Fibroblast of skin of back (primary cell): ENCODE measurements around the gene WFDC13. TPM values are rescaled to one million over a fixed set of nuclear protein-coding genes. Genes with fewer than 3 reads are reported as not detected.
"Not testable (repeated sequence)": the region's sequence is repeated elsewhere in the genome, so short reads cannot be mapped to it uniquely, and the experiment has no call there.

Experiments
- DNase-seq: peaks from one replicate; pipeline ENCODE4 v3.0.0-alpha.2; 2013
- polyA plus RNA-seq, 2 experiments: library from polyadenylated mRNA; unstranded; fragments of 120-200 nt; gene quantifications; one replicate each; pipeline ENCODE4 v1.2.1, GENCODE V29; 2013; ENCODE audit not compliant: insufficient read length in 2 of 2

The WFDC13 gene, protein sequence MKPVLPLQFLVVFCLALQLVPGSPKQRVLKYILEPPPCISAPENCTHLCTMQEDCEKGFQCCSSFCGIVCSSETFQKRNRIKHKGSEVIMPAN
- not detected for polyA plus RNA-seq (2013, experiment 1 of 2; ENCODE audit: insufficient read length)
- not detected for polyA plus RNA-seq (2013, experiment 2 of 2; ENCODE audit: insufficient read length)

DNA sequence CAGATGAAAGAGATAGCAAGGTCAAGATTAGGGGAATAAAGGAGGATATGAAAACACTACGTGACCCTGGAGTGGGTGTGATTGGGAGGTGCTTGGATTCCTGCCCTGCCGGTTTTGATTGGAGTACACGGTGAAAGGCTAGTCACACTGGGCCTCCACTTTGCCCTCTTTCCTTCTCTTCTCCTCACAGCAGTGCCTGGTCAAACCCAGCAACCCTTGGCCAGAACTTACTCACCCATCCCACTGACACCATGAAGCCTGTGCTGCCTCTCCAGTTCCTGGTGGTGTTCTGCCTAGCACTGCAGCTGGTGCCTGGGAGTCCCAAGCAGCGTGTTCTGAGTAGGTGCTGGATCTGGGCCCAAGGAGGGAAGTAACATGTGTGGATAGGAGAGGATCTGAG, at the start of gene WFDC13:
WFDC13 (plus strand) TSS at position 166 of the 400 bp plus-strand sequence; CDS start at position 252, 86 bp downstream.
- DNase-seq: no peak

DNA sequence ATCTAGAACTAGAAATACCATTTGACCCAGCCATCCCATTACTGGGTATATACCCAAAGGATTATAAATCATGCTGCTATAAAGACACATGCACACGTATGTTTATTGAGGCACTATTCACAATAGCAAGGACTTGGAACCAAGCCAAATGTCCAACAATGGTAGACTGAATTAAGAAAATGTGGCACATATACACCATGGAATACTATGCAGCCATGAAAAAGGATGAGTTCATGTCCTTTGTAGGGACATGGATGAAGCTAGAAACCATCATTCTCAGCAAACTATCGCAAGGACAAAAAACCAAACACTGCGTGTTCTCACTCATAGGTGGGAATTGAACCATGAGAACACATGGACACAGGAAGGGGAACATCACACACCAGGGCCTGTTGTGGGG, 44.8 kb upstream of the WFDC13 start:
- not testable (repeated sequence) for DNase-seq

DNA sequence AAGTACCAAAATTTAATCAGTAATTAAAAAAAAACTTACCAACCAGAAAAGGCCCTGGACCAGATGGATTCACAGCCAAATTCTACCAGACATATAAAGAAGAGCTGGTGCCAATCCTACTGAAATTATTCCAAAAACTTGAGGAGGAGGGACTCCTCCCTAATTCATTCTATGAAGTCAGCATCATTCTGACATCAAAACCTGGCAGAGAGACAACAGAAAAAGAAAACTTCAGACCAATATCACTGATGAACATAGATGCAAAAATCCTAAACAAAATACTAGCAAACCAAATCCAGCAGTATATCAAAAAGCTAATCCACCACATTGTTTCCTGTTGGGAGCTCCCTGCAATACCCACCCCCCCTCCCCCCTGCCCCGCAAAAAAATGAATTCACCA, 31.7 kb upstream of the WFDC13 start, which contains the start of gene WFDC11:
WFDC11 (minus strand) TSS at position 101 of the 400 bp plus-strand sequence. CDS start 19,639 bp downstream, outside the sequence.
- DNase-seq: no peak

DNA sequence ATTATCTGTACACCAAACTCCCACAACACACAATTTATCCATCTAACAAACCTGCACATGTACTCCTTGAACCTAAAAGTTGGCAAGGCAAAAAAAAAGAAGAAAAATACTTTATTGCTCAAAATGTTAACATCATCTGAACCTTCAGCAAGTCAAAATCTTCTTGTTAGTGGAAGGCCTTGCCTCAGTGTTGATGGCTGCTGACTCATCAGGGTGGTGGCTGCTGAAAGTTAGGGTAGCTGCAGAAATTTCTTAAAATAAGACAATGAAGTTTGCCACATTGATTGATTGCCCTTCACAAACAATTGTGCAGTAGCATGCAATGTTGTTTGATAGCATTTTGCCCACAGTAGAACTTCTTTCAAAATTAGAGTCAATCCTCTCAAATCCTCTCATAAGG, 29.1 kb upstream of the WFDC13 start:
- DNase-seq: no peak

DNA sequence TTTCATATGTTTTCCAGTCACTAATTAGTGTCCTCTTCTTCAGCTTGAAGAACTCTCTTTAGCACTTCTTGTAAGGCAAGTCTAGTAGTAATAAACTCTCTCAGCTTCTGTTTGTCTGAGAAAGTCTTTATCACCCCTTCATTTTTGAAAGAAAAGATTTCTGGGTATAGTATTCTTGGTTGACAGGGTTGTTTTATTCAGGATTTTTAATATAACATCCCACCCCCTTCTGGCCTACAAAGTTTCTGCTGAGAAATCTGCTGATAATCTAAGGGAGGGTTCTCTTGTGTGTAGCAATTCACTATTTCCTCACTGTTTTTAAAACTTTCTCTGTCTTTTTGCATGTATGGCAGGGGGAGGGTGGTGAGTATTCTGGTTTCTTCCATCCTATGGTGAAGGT, 22.2 kb upstream of the WFDC13 start:
- DNase-seq: no peak

DNA sequence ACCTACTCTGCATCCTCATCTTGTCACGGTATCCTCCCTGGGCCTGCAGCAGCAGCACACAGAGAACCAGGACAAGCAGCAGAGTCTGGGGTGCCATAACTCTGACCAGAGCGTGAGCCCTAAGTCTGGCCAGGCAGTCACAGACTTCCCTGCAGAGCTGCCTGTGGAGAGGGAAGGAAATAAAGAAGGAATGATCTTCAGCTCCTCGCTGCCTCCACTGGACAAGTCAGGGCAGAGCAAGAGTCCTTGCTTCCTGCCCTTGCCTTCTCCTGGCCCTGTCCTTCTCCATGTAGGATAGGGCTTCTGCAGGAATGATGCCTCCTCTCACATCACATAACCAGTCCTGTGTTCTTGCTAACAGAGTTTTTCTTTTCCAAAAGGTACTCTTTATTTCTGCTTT, 15.9 kb upstream of the WFDC13 start:
- DNase-seq: no peak

DNA sequence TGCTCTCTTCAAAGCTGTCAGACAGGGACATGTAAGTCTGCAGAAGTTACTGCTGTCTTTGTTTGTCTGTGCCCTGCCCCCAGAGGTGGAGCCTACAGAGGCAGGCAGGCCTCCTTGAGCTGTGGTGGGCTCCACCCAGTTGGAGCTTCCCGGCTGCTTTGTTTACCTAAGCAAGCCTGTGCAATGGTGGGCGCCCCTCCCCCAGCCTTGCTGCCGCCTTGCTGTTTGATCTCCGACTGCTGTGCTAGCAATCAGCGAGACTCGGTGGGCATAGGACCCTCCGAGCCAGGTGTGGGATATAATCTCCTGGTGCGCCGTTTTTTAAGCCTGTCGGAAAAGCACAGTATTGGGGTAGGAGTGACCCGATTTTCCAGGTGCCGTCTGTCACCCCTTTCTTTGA, 8.5 kb upstream of the WFDC13 start:
- DNase-seq: not testable (repeated sequence)

DNA sequence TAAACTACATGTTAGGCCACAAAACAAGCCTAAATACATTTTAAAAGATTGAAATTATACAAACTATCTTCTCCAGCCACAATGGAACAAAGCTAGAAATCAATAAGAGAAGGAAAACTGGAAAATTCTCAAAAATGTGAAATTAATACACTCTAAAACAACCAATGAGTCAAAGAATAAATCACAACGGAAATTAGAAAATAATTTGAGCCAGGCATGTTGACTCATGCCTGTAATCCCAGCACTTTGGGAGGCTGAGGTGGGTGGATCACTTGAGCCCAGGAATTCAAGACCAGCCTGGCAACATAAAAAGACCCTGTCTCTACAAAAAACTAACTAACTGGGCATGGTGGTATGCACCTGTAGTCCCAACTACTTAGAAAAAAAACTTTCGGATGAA, 6.3 kb upstream of the WFDC13 start:
- no peak for DNase-seq

DNA sequence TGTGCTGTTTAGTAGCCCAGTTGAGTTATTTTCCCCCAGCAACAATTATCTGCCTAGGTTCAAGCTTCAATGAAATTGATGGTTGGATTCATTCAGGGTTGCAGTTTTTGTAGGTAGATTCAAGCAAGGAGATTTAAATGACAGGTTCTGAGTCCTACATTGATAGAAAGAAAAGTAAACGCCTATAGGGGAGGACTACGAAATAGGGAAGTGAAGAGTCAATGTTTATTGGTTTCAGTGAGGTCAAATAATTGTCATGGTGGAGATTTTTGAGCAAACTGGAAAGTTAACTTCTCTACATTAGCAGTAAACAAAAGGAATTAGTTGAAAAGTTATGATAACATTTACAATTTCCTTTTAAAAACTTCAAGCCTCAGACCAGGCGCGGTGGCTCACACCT, 734 bp upstream of the WFDC13 start:
- no peak for DNase-seq

DNA sequence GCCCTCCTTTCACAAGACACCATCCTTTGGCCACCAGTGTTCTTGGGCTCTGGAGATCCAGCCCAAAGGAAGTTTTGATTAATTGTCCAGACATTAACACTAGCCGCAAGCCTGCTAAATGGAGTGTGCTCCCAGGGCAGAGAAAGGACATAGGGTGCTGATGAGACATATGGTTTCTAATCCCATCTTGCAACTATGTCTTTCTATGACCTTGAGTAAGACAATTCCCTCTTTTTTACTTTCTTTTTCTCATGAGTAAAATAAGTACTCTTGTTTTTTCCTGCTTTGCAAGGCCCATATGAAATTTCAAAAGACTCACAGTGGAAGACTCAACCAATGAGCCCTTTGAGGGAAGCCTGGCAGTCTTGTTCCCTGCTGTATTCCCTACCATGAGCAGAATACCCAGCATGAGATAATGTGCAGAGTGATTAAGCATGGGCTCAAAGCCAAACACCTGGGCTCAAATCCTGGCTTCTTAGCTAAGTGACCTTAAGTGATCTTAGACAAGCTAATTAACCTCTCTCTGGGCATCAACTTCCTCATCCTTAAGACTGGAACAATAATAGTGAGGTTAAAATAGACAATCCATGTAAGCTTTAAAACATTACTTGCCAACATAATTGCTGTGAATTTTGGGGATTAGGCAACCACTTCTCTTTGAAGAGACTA, 3.3 kb downstream of the WFDC13 start, which contains the start of gene WFDC10B:
WFDC10B (minus strand) TSS at position 51 of the 669 bp plus-strand sequence. CDS start 19,027 bp downstream, outside the sequence.
- no peak for DNase-seq

DNA sequence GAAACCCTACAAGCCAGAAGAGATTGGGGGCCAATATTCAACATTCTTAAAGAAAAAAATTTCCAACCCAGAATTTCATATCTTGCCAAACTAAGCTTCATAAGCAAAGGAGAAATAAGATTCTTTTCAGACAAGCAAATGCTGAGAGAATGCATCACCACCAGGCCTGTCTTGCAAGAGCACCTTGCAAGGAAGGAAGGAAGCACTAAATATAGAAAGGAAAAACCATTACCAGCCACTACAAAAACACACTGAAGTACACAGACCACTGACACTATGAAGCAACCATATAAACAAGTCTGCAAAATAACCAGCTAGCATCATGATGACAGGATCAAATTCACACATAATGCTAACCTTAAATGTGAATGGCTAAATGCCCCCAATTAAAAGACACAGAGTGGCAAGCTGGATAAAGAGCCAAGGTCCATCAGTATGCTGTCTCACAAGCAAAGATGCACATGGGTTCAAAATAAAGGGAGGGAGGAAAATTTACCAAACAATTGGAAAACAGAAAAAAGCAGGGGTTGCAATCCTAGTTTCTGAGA, 14.4 kb downstream of the WFDC13 start:
- not testable (repeated sequence) for DNase-seq

DNA sequence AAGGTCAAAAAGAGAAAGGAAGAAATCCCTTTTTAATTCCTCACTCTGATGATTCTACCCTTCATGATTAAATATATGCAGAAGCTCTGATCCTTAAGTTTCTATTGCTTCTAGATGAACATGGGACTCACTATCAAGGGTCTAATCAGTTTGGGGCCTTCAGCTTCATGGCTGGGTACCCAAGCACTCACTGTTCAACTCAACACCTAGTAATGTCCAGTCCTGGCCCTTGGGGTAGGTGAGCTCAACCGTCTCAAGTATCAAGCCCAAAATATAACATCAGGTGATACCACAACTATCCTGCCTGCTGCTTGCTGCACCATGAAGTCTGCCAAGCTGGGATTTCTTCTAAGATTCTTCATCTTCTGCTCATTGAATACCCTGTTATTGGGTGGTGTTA, 20.2 kb downstream of the WFDC13 start, which contains the start of gene SPINT4:
SPINT4 (plus strand) TSS at position 301 of the 400 bp plus-strand sequence; CDS start at position 322, 21 bp downstream.
- DNase-seq: no peak

DNA sequence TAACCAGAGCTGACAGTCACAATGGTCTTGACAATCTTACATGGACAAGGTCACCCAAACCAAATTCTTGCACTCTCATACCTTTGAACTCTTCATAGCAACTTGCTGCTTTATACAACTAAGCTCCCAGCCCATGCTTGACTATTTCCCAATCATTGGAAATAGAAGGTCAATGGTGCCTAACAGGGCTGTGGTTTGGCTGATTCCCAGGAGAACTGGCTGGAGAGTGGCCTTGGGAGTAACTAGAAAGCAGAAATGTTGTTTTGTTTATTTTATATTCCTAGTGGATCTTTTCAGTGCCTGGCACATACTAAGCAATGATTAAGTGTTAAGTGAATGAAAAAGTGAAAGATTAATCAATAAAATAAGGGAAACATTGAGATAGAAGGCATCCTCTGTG, 23.3 kb downstream of the WFDC13 start:
- no peak for DNase-seq

DNA sequence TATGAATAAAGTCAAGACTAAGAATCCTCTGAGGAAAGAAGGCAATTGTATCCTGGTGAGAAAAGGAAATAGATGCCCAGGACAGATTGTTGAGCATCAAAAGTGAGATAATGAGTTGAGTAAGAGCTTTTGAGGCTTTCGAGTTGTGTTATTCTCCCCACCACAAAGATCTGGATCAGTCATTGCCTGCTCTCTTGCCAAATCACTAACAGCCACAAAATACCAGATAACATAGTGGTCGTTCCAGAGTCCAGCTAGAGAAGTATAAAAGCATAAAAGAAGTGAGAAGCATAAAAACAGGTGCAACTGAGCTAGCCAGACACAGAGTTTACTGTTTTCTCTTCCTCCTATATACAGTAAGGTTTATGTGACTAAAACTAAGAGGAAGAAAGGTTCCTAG, 25.2 kb downstream of the WFDC13 start:
- no peak for DNase-seq

DNA sequence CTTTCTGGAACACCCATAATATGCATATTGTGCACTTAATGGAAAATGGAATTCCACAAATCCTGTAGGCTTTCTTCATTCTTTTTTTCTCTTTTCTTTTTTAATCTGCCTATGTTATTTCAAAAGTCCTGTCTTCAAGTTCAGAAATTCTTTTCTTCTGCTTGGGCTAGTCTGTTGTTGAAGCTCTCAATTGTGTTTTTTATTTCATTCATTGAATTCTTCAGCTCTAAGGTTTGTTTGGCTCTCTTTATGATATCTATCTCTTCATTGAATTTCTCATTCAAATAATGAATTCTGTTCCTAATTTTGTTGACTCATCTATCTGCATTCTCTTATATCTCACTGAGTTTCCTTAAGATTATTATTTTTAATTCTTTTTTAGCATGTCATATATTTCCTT, 30.4 kb downstream of the WFDC13 start:
- DNase-seq: no peak

DNA sequence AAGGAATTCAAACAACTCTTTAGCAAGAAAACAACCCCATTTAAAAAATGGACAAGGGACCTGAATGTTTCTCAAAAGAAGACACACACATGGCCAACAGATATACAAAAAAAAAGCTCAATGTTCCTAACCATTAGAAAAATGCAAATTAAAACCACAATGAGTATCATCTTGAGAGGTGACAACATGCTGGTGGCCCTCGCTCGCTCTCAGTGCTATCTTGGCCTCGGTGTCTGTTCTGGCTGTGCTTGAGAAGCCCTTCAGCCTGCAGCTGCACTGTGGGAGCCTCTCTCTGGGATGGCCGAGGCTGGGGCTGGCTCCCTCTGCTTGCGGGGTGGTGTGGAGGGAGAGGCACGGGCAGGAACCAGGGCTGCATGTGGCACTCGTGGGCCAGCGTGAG, 33.7 kb downstream of the WFDC13 start:
- no peak for DNase-seq

DNA sequence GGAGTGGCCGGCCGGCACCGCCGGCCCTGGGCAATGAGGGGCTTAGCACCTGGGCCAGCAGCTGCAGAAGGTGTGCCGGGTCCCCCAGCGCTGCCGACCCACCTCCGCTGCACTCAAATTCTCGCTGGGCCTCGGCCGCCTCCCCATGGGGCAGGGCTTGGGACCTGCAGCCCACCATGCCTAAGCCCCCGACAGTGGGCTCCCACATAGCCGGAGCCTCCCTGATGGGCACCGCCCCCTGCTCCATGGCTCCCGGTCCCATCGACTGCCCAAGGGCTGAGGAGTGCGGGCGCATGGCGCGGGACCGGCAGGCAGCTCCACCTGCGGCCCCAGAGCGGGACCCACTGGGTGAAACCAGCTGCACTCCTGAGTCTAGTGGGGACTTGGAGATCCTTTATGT, 34.1 kb downstream of the WFDC13 start:
- DNase-seq: no peak

DNA sequence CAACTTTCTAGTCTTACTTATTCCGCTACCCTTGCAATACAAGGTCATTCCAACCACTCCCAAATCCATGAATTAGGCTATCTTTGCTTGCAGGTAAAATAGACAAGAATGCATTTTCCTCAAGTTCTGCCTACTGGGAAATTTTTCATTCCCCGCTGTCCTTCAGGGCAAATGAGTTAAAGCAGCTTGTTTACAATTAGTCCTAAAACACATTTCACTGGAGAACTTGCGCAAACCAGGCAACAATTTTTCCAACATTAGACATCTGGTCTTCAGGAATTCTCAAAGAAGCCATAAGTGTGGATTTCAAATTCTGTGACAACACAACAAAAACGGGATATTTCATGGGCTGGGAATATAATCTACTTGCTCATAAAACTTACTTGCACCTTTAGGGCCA, 40.8 kb downstream of the WFDC13 start:
- no peak for DNase-seq

DNA sequence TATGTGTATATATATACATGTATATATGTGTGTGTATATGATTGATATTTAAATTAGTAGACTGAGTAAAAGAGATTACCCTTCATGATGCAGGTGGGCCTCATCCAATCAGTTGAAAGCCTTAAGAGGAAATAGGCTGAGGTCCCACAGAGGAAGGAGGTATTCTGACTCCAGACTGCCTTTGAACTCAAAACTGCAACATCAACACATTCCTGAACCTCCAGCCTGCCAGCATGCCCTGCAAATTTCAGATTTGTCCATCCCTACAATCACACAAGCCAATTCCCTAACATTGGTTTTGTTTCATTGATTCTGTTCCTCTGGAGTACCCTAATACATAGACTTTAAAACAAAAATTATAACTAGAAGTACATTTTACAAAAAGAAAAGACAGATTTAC, 43.2 kb downstream of the WFDC13 start:
- DNase-seq: no peak

DNA sequence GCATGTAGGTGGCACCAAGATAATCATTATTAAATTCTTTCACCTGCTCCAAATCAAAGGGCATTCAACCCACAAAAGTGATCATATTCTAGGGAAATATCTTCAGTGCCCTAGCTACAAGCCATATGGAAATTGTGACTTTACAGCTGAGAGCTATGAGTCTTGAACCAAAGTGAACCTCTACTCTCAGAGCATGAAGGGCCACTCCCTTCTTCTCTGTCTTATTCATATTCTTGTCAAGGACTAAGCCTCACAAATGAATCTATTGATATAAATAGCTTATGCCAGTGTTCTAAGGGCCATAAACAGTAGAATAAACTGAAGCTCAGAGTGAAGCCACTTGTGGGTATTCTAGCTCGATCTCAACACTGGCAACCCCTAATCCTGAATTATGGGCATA, 49.9 kb downstream of the WFDC13 start:
- DNase-seq: no peak

DNA sequence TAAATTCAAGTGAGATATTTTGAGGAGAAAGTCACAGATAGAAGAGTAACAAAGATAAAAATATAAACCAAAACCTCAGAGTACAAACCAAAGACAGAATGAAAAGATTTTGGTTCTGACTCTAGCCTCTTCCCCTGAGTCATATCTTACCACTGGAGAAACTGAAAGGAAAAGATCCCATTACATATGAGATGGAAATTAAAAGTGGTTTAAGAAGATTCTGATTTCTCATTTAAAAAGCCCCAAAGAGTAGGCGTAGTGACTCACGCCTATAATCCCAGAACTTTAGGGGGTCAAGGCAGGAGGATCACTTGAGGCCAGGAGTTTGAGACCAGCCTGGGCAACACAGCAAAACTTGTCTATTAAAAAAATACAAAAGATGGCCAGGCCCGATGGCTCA, 50.9 kb downstream of the WFDC13 start:
- no peak for DNase-seq

DNA sequence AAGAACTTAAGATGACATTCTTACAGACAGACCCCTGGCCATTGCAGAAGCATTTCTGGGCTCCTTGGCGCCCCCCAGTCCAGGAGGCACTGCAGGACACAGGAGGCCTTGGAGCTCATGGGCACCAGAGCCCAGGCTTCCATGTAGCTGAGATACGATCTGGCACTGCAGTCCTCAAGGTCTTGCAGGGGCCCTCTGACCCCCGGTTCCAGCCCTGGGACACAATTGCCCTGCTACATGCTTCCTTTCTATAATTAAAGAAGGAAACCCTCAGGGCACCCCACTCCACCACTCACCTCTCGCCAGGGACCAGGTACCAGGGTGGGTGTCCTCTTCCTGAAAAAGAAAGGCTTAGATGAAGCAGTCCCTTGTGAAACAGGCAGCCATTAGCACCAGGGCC, 56.3 kb downstream of the WFDC13 start:
- no peak for DNase-seq
